ENCODE results near the gene CLDN1.

CLDN1 gene

DNA sequence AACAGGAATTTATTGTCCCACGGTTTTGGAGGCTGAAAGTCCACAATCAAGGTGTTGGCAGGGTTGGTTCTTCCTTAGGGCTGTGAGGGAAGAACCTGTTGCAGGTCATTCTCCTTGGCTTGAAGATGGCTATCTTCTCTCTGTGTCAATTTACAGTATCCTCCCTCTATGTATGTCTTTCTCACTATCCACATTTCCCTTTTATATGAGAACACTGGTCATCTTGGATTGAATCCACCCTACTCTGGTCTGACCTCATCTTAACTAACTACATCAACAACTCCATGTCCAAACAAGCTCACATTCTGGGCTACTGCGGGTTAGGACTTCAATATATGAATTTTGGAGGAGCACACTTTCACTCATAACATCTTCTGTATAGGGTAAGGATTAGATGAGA is 61.9 kb downstream of the CLDN1 start:
- Histone ChIP-seq H3F3A (ENCODE audit: insufficient read depth, low read length) (no peaks in the 10 kb centered on the region), H3K9me3 (replicated peaks; ENCODE audit: insufficient read depth, low read length) (no peaks in the 10 kb centered on the region), H2AFZ (ENCODE audit: low read length) (no peak overlapping the region), H3K9me2 (replicated peaks; ENCODE audit: insufficient read depth, low read length) (no peaks in the 10 kb centered on the region), H3K4me2 (ENCODE audit: low read depth, low read length) (no peak overlapping the region), H3K9ac (ENCODE audit: low read length) (no peak overlapping the region), H3K27ac (ENCODE audit: low read length) (no peak overlapping the region), H3K36me3 (replicated peaks; ENCODE audit: insufficient read depth, low read length) (no peaks in the 10 kb centered on the region), H4K20me1 (ENCODE audit: insufficient read depth, low read length) (no peaks in the 10 kb centered on the region), H3K4me1 (ENCODE audit: low read length) (no peaks in the 10 kb centered on the region), H3K4me3 (ENCODE audit: low read length) (no peak overlapping the region), H3K79me2 (ENCODE audit: low read length) (no peaks in the 10 kb centered on the region), H3K27me3 (replicated peaks; ENCODE audit: insufficient read depth, low read length) (no peaks in the 10 kb centered on the region)
- TF ChIP-seq, protein P1, sequence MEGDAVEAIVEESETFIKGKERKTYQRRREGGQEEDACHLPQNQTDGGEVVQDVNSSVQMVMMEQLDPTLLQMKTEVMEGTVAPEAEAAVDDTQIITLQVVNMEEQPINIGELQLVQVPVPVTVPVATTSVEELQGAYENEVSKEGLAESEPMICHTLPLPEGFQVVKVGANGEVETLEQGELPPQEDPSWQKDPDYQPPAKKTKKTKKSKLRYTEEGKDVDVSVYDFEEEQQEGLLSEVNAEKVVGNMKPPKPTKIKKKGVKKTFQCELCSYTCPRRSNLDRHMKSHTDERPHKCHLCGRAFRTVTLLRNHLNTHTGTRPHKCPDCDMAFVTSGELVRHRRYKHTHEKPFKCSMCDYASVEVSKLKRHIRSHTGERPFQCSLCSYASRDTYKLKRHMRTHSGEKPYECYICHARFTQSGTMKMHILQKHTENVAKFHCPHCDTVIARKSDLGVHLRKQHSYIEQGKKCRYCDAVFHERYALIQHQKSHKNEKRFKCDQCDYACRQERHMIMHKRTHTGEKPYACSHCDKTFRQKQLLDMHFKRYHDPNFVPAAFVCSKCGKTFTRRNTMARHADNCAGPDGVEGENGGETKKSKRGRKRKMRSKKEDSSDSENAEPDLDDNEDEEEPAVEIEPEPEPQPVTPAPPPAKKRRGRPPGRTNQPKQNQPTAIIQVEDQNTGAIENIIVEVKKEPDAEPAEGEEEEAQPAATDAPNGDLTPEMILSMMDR (IDR thresholded peaks at IDR 0.05; ENCODE audit: low read length), result no peak
- DNase-seq, result no peak

DNA sequence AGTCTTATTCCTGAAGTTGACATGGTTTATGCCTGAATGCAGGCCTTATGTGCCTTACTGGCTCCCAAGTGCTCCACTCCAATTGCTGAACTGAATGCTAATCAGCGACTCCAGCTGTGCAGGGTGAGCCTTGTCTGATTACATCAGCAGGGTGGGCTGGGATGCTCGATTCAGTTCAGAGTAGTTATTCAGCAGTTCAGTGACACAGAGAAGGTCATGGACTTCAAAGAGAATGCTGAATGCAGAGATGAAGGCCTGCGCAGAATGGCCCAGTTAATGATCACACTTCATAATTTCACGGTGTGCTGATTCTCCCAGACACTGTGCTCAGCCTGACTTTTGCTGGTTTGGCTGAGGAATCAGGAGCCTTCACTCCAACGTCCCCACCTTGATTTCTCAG is 63.6 kb downstream of the CLDN1 start:
- DNase-seq, result no peak
- no peaks in the 10 kb centered on the region for H3K36me3 ChIP-seq (replicated peaks; ENCODE audit: insufficient read depth, low read length)
- H3K79me2 ChIP-seq (ENCODE audit: low read length), result no peaks in the 10 kb centered on the region
- no peaks in the 10 kb centered on the region for H3F3A ChIP-seq (ENCODE audit: insufficient read depth, low read length)
- H3K4me3 ChIP-seq (ENCODE audit: low read length), result no peak overlapping the region
- H3K9ac ChIP-seq (ENCODE audit: low read length), result no peak overlapping the region
- no peaks in the 10 kb centered on the region for H3K27me3 ChIP-seq (replicated peaks; ENCODE audit: insufficient read depth, low read length)
- no peaks in the 10 kb centered on the region for H3K4me1 ChIP-seq (ENCODE audit: low read length)
- H3K9me3 ChIP-seq (replicated peaks; ENCODE audit: insufficient read depth, low read length), result no peaks in the 10 kb centered on the region
- no peak overlapping the region for H3K27ac ChIP-seq (ENCODE audit: low read length)
- no peaks in the 10 kb centered on the region for H4K20me1 ChIP-seq (ENCODE audit: insufficient read depth, low read length)
- no peaks in the 10 kb centered on the region for H3K9me2 ChIP-seq (replicated peaks; ENCODE audit: insufficient read depth, low read length)
- H3K4me2 ChIP-seq (ENCODE audit: low read depth, low read length), result no peak overlapping the region
- no peak overlapping the region for H2AFZ ChIP-seq (ENCODE audit: low read length)
- TF ChIP-seq EZH2 (optimal IDR thresholded peaks at IDR 0.05; ENCODE audit: low read depth, low read length) (no peak), EZH2phosphoT487 (IDR thresholded peaks at IDR 0.05; ENCODE audit: low read length) (no peak)

Data from MM.1S (cell line).